Psoas muscle (tissue), 8 donors: Measurements from ENCODE around the gene MT1H. TPM values are rescaled to one million over a fixed set of nuclear protein-coding genes. Genes with fewer than 3 reads are reported as not detected.

Experiments
- ATAC-seq, 4 donors: fragments of 200-7000 bp; cut with Tn5 transposase; one replicate each; pipeline ENCODE4 v1.9.1; 2020; ENCODE audit warnings: moderate library complexity in 3 of 4, mild to moderate bottlenecking in 2 of 4
- DNase-seq, 2 donors: peaks; one replicate each; pipeline ENCODE4 v3.0.0-alpha.2; 2020
- H3K27ac ChIP-seq: fragments of 200-600 bp; one replicate; pipeline ENCODE4 v1.8.0; 2022
- H3K27me3 ChIP-seq, 3 donors: fragments of 200-600 bp in 1 of 3; one replicate each; pipeline versions ENCODE4 v1.6.1 to v1.8.0; 2013 to 2022; ENCODE audit warnings: low read length in 2 of 3, mild to moderate bottlenecking in 2 of 3, moderate library complexity in 1 of 3; ENCODE audit not compliant: insufficient read depth in 3 of 3
- H3K36me3 ChIP-seq, 2 donors: fragments of 200-600 bp in 1 of 2; one replicate each; pipeline versions ENCODE4 v1.6.1 to v1.8.0; 2013 to 2022; ENCODE audit warnings: low read depth in 1 of 2, mild to moderate bottlenecking in 1 of 2, moderate library complexity in 1 of 2; ENCODE audit not compliant: insufficient read depth in 1 of 2
- H3K4me1 ChIP-seq: fragments of 200-600 bp; one replicate; pipeline ENCODE4 v1.8.0; 2022
- H3K4me3 ChIP-seq: fragments of 200-600 bp; one replicate; pipeline ENCODE4 v1.8.0; 2022; ENCODE audit warnings: mild to moderate bottlenecking
- H3K9me3 ChIP-seq: fragments of 200-600 bp; one replicate; pipeline ENCODE4 v1.8.0; 2022
- CTCF ChIP-seq: fragments of 200-600 bp; IDR thresholded peaks from one replicate; pipeline ENCODE4 v1.8.0; 2022; ENCODE audit warnings: antibody characterized with exemption
- WGBS, 3 donors: extraction: QIAGEN DNeasy Blood & Tissue Kit; methylation state at CpG; one replicate each; pipeline versions ENCODE4 v1.1.6 to v1.1.7; 2013; 5-methylcytosine and 5-hydroxymethylcytosine counted together
- intact Hi-C, 2 donors: fragments of 100-400 bp; cut with DNase I; formaldehyde crosslinking; loops; one replicate each; pipeline versions ENCODE4 v1.11.0 to v1.14.2; 2022
- polyA plus RNA-seq, 3 donors: library from polyadenylated mRNA; stranded (reverse); fragments of 200-250 nt; gene quantifications; one replicate each; pipeline ENCODE4 v1.2.3, GENCODE V29; 2013
- total RNA-seq, 4 donors: library from RNA; stranded (reverse); fragmentation: NEBNext Ultra II Directional in 2 of 4; extraction: Animal tissue kit (Norgen Biotek cat#: 25700) in 2 of 4; gene quantifications; one replicate each; pipeline versions ENCODE4 v1.2.1 to v1.2.4, GENCODE V29; 2021 to 2023
- donor health status: healthy with polysubstance abuse.
- donor health status: DM: no; HTN: no; CAD: no; lungs with moderate emphysema.
- donor health status: Bipolar disorder and iron deficiency.
- donor health status: healthy.
- donor health status: DM: yes; HTN: yes; CAD: no.
- donor health status: DM: no; HTN: no; CAD: no.
- donor health status: DM: no; HTN: no; CAD: no.
- donor health status: DM: yes; HTN: yes; CAD: no.

The MT1H gene
- total and polyA plus RNA-seq, 7 donors = not detected

GRCh38 chr16:56632156-56632847, 37.3 kb upstream of the MT1H start, which contains the start of gene MT1M:
Gene MT1M (plus strand): TSS chr16:56632659. CDS start chr16:56632732, 73 bp downstream.
- Histone ChIP-seq H3K4me1 (peaks cover 12% of the 10 kb centered on the region), H3K36me3 (no peaks in the 10 kb centered on the region), H3K9me3 (no peaks in the 10 kb centered on the region), H3K4me3 (peak within 1 kb of the TSS; percentile 67), H3K27ac (peak within 1 kb of the TSS; percentile 34), H3K27me3 (peaks cover 0 to 2% (median 0%) of the 10 kb centered on the region in 3 donors)
- DNase-seq = peak; percentile 82 to 85
- peak; percentile 59 to 71 (median 65) for ATAC-seq
- no peak for TF ChIP-seq CTCF
- intact Hi-C loops = loop anchor here in 1 of 2 donors (5.0 kb wide), 1 partner anchor 40 kb away; no protein-coding TSS in a partner anchor
- 3 to 6% (median 4%) methylated on average over 44 to 61 of the region's 61 CpGs for WGBS, 3 donors

- ATAC-seq (peak in 1 of 4 donors; percentile 6), DNase-seq (no peak)
- Histone ChIP-seq H3K4me1 (peaks cover 12% of the 10 kb centered on the region), H3K4me3 (peak overlapping the region; percentile 67), H3K27ac (peak overlapping the region; percentile 34), H3K36me3 (no peaks in the 10 kb centered on the region), H3K9me3 (no peaks in the 10 kb centered on the region), H3K27me3 (peaks cover 0 to 2% (median 0%) of the 10 kb centered on the region in 3 donors)
- intact Hi-C loops = loop anchor here in 1 of 2 donors (5.0 kb wide), 1 partner anchor 39 kb away; no protein-coding TSS in a partner anchor
- TF ChIP-seq CTCF = no peak
- 59 to 65% (median 60%) methylated on average over 6 of the region's 6 CpGs for WGBS, 3 donors
Observed at GRCh38 chr16:56632848-56633365, 36.7 kb upstream of the MT1H start.

- Histone ChIP-seq H3K27ac (no peak overlapping the region), H3K4me1 (peaks cover 13% of the 10 kb centered on the region), H3K36me3 (no peaks in the 10 kb centered on the region), H3K27me3 (peaks cover 0 to 2% (median 0%) of the 10 kb centered on the region in 3 donors), H3K9me3 (no peaks in the 10 kb centered on the region), H3K4me3 (no peak overlapping the region)
- 59 to 73% (median 70%) methylated on average over 7 of the region's 7 CpGs for WGBS, 3 donors
- TF ChIP-seq CTCF = no peak
- ATAC-seq = no peak
- intact Hi-C loops = loop anchor here in 1 of 2 donors (5.0 kb wide), 1 partner anchor 39 kb away; no protein-coding TSS in a partner anchor
- DNase-seq = no peak
Observed at GRCh38 chr16:56633535-56633934, 36.1 kb upstream of the MT1H start.

- no peak for TF ChIP-seq CTCF
- ATAC-seq = no peak
- H3K27ac ChIP-seq = no peak overlapping the region
- no peaks in the 10 kb centered on the region for H3K36me3 ChIP-seq
- H3K4me1 ChIP-seq = peaks cover 5% of the 10 kb centered on the region
- intact Hi-C loops = loop anchor here in 1 of 2 donors (5.0 kb wide), 2 partner anchors 33 to 37 kb away; no protein-coding TSS in a partner anchor
- 51 to 64% (median 61%) methylated on average over 43 to 47 of the region's 47 CpGs for WGBS, 3 donors
- no peak for DNase-seq
- peaks cover 0 to 2% (median 0%) of the 10 kb centered on the region in 3 donors for H3K27me3 ChIP-seq
- H3K9me3 ChIP-seq = no peaks in the 10 kb centered on the region
- H3K4me3 ChIP-seq = peak overlapping the region; percentile 4
Observed at GRCh38 chr16:56634715-56635440, 34.7 kb upstream of the MT1H start.
